GM13977 (cell line): ENCODE measurements around the gene MFN2.

Source experiments
- DNase-seq: peaks from one replicate; pipeline ENCODE4 v3.0.0; 2012; ENCODE audit warnings: low spot score
- CTCF ChIP-seq: IDR thresholded peaks from 2 replicates; pipeline ENCODE4 v1.5.1; 2012; ENCODE audit warnings: mild to moderate bottlenecking, control low read depth; ENCODE audit not compliant: insufficient read depth; ENCODE audit errors: extremely low read depth, missing control alignments
- in situ Hi-C: fragments of 300-500 bp; cut with MboI; formaldehyde crosslinking; loops from one replicate; pipeline ENCODE4 v1.12.0; 2022; ENCODE audit warnings: low sequenced_read_pairs, low pct_unique_long_range_greater_than_20kb, mixed read lengths, inconsistent platforms; ENCODE audit not compliant: unreplicated experiment

The MFN2 gene

DNA sequence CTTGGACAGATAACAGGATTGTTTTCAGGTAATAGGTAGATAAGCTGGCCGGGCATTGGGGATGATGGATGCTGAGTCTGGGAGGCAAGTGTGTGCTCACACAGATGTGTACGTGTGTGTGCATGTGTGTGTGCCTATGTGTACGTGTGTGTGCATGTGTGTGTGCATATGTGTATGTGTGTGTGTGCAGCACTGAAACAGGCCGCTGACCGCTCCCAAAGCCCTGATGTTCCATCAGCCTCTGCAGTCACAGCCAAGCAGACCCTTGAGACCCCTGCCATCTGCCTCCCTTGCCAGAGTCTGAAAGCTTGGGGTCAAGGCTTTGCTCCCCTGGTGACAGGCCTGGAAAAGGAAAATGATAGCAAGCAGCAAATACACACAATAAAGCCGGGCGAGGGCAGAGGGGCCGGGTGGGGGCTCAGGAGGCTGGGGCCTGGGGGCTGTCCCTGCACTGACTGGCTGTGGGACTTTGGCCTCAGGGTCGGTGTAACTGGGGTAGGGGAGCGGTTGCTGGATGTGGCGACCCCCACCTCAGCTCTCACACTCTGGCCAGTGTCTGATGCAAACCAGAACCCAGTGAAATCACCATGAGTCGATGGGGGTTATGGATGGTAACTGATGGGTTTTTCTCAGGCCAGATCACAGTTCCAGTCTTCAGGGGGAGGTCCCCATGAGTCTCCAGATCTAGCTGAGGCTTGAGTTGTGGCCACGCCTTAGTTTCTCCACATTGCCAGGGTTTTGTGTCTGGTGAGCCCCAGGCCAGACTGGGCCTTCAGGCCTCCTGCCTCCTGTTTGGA lies 73.7 kb downstream of the MFN2 start:
- in situ Hi-C loops, result no loop called here
- no peak for TF ChIP-seq CTCF
- peak; percentile 71 for DNase-seq

- TF ChIP-seq CTCF, result no peak
- in situ Hi-C loops, result no loop called here
- no peak for DNase-seq
These were observed 75.0 kb downstream of the MFN2 start for GRCh38 chr1:12055259-12055658.

- in situ Hi-C loops, result no loop called here
- no peak for TF ChIP-seq CTCF
- peak; percentile 28 for DNase-seq
These were observed 76.1 kb downstream of the MFN2 start for GRCh38 chr1:12056331-12056841.

GRCh38 chr1:12057382-12057781 lies 77.1 kb downstream of the MFN2 start:
- no peak for TF ChIP-seq CTCF
- peak; percentile 61 for DNase-seq
- in situ Hi-C loops, result no loop called here

DNA sequence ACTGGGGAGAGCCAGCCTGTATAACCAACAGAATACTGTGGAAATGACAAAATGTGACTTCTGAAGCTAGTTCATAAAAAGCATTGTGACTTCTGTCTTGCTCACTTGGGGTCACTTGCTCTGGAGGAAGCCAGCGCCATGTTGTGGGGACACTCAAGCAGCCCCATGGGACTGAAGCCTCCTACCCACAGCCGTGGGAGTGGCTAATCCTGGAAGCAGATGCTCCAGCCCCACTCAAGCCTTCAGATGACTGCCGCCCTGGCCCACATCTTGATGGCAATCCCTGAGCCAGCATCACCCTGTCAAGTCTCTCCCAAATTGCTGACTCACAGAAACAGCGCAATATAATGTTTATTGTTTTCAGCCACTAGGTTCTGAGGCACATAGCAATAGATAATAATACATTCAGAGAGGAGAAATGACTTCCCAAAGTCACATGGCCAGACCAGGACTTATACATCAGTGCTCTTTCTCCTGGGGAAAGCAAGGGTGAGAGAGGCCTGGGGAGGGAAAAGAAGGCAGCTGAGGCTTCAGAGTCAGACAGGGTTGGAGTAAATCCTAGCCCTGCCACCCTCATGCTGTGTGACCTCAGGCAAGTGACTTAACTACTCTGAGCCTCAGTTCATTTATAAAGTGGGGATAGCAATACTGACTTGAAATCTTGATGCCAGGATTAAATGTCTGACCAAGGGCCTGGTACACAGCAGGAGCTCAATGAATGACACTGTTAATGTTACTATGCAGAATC lies 77.9 kb downstream of the MFN2 start:
- no peak for DNase-seq
- in situ Hi-C loops, result no loop called here

More for the DNA sequence above, 77.9 kb downstream of the MFN2 start:
- TF ChIP-seq CTCF, result no peak
